GM12892 (cell line): ENCODE data around the gene C5orf46.
"Not testable (repeated sequence)": the region's sequence is repeated elsewhere in the genome, so short reads cannot be mapped to it uniquely, and the experiment has no call there.

Experiments used
- DNase-seq: peaks from one replicate; pipeline ENCODE4 v3.0.0; 2011; ENCODE audit not compliant: insufficient read length
- FAIRE-seq: peaks from 2 replicates; lab custom pipeline; 2011; peaks lifted over from hg19 to GRCh38; lab: Jason Lieb, UNC
- POLR2A ChIP-seq: IDR thresholded peaks from 2 replicates; pipeline ENCODE4 v1.6.1; 2011; ENCODE audit warnings: low read depth, low read length, control low read depth
- POLR2AphosphoS5 ChIP-seq: IDR thresholded peaks from 2 replicates; pipeline ENCODE4 v1.6.1; 2011; ENCODE audit warnings: low read depth, low read length, control low read depth
- TAF1 ChIP-seq: IDR thresholded peaks from 2 replicates; pipeline ENCODE4 v1.6.1; 2011; ENCODE audit warnings: low read depth, mild to moderate bottlenecking, control low read depth, low read length, borderline replicate concordance

The C5orf46 gene

DNA sequence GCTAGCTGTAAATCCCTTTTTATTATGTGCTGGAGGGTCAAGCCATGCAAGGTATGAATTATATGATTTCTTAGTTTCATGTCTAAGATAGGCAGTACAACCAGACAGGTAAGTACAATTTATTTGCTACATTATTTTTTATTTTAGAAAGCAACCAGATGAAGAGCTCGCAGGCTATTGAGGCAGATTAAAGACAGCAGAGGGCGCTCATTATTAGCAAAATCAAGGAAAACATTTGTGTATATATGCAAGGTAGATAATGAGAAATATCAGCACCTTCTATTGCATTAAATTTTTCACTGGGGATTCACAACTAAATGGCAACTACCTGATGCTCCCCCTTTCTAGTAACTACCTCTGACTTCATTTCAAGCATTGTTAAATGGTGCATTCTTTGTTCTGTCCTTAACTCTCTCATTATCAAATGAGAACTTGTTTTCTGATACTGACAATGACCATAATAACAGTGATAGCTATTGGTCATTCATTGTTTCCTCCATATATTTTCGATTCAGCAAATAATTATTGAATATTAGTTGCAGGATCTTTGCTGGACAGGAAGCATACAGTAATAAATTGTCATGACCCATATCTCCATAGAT lies 19.2 kb downstream of the C5orf46 start:
- TF ChIP-seq POLR2A (no peak), POLR2AphosphoS5 (no peak), TAF1 (no peak)
- no peak for DNase-seq
- no peak for FAIRE-seq

DNA sequence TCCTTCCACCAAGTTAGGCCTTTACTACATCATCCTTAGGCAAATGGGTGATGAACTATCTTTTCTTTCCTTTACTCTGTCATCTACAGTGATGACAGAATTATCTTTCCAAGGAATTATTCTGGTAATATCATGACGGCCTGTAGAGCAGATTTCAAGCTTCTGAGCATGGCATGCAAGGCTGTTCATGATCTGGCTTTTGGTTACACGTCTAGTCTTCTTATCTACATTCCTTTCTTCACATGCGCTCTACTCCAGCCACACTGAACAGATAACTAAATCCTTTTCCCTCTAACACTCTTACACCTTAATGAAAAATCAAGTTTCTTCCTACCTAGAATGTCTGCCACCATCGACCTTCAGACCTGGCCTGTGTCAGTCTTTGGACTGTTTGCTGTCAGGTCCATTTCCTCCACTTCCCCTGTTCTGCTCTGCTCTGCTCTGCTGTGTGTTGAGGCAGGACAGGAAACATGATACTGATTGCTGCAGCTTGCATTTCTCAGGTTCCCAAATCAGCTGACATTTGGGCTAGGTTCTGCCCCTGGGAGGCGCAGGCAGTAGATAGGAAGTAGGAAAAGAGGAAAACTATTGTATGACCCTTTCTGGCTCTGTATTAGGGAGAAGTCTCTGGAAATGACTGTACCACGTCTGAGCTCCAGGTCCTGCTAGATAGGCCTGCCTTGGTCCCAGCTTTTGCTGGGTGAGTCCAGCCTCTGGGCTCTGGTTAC lies 23.6 kb downstream of the C5orf46 start:
- FAIRE-seq: no peak
- no peak for DNase-seq

DNA sequence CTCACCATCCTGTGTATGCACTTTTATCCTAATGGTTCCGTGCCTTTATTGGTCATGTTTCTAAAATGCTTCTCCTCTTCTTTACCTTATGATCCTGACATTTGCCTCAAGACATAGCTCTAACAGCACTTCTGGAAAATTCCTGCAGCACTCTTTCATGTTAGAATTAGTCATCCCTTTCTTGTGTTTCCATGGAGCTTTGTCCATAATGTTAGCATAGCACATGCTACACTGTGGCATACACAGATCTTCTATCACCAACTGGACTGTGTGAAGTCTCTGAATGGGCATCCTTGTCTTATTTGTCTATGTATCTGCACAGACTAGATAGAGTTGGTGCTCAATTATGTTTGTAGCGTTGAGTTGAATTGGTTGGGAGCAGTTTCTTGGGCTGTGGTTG lies 25.9 kb downstream of the C5orf46 start:
- FAIRE-seq: no peak

More for the DNA sequence above, 23.6 kb downstream of the C5orf46 start:
- TF ChIP-seq TAF1 (no peak), POLR2A (no peak), POLR2AphosphoS5 (no peak)

DNA sequence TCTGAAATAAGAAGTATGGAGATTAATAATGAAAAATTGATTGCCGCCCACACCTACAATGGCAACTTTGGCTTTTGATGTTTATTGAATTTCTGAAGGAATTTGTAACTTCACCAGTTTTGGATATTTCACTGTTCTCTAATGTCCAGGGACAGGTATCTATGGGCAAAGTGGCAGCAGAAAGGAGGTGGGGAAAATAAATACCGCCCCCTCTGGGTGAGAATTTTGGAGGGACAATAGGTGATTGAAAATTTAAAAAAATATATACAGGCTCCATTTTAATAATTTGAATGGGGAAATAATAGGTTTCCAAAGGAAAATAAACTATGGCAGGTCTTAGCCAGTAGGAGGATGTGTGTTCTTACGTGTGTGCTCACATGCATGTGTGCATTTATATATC lies 26.6 kb downstream of the C5orf46 start:
- DNase-seq: no peak
- FAIRE-seq: no peak
- TF ChIP-seq TAF1: no peak
- TF ChIP-seq POLR2A: no peak
- TF ChIP-seq POLR2AphosphoS5: no peak

More for the DNA sequence above, 25.9 kb downstream of the C5orf46 start:
- DNase-seq: no peak
- no peak for TF ChIP-seq POLR2AphosphoS5
- TF ChIP-seq TAF1: no peak
- no peak for TF ChIP-seq POLR2A

DNA sequence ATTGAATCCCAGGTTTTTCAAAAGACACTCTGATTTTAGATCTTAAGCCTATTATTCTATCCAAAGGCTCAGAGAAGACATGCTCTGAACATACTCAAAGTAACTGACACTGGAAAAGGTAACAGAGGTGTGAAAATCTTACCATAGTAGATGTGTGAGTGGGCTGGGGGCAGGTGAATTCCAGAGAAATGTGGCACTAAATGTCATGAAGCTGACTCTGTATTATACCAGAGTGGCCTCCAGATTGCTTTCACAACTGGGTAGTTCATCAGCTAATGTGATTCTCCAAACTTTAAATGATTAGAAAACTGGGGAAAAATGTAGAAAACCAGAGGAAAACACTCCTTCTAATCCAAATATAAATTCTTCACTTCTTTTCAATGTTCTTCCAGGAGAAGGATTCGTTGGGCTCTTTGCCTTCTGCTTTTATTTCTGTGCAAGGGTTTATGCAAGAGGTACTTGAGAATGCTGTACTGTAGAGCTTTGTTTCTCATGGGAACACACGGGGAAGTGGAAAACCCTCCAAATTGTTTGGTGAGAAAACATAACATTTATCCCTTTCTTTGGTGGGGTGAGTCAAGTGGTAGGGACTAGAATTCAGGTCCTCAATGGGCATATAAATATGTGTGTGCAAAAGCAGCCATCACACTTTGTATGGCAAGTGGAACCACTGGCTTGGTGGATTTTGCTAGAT lies 28.1 kb downstream of the C5orf46 start, which contains the start of gene SCGB3A2:
Gene SCGB3A2, plus strand, starts transcription at position 646 of the 694 bp plus-strand sequence. CDS start 93 bp downstream, outside the sequence.
- TF ChIP-seq POLR2A: no peak
- no peak for TF ChIP-seq TAF1
- no peak for TF ChIP-seq POLR2AphosphoS5
- DNase-seq (no peak), FAIRE-seq (no peak)

DNA sequence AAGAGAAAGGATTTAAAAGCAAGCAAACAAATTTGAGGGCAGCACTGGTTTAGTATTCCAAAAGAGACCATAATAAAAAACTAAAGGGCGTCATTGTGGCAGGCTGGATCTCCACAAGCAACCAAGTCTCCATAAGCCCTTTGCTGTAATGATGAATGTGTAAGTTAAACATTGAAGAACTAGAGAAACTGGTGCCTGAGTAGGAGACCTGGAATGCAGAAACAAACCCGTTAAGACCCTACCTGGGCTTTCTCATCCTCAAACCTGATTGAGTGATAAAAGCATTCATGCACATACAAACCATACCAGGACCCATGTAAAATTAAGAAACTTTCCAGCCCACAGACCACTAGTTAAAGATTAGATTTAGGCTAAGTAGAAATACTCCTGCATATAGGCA lies 29.7 kb downstream of the C5orf46 start:
- no peak for FAIRE-seq

DNA sequence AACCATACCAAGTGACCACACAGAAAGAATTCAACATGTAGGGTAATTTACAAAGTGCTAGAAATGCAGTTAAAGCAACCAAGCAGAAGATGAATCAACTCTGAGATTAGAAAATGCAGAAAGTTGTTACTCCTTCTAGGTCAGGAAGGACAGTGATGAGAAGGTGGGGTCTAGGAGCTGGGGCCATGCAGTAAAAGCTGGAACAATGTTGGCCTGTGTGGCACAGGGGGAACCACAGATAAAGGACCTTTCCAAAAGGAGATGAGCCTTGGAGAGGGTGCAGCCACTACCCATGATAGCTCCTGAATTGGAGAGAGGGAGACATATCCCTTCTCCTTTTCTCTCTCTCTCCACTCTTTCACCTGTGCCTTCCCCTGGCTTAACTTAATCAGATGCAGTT lies 30.2 kb downstream of the C5orf46 start:
- FAIRE-seq (no peak), DNase-seq (no peak)
- TF ChIP-seq POLR2A (no peak), TAF1 (no peak), POLR2AphosphoS5 (no peak)

More for the DNA sequence above, 29.7 kb downstream of the C5orf46 start:
- DNase-seq: no peak
- TF ChIP-seq POLR2AphosphoS5: no peak
- no peak for TF ChIP-seq TAF1
- no peak for TF ChIP-seq POLR2A

DNA sequence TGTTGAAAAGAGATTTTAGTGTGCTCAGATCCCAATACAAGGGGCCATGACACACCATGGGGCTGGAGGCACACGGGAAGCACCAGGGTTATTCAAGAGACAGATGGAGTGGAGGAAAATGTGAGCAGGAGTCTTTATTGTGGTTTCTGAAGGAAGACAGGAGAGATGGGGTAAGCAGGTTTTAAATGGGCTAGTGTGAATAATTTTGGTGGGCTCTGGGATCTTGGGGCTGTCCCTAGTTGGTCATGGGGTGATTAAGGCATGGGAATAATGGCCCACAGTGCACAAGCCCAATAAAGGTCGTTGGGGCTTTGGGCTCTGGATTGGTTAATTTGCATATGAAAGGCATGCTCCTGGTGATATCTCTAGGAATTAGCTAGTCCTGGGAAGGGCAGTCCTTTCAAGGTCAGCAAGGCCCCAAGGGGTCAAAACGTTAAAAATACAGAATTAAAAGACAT lies 31.4 kb downstream of the C5orf46 start:
- TF ChIP-seq POLR2AphosphoS5 (no peak), TAF1 (no peak), POLR2A (no peak)
- FAIRE-seq: no peak
- DNase-seq: no peak

DNA sequence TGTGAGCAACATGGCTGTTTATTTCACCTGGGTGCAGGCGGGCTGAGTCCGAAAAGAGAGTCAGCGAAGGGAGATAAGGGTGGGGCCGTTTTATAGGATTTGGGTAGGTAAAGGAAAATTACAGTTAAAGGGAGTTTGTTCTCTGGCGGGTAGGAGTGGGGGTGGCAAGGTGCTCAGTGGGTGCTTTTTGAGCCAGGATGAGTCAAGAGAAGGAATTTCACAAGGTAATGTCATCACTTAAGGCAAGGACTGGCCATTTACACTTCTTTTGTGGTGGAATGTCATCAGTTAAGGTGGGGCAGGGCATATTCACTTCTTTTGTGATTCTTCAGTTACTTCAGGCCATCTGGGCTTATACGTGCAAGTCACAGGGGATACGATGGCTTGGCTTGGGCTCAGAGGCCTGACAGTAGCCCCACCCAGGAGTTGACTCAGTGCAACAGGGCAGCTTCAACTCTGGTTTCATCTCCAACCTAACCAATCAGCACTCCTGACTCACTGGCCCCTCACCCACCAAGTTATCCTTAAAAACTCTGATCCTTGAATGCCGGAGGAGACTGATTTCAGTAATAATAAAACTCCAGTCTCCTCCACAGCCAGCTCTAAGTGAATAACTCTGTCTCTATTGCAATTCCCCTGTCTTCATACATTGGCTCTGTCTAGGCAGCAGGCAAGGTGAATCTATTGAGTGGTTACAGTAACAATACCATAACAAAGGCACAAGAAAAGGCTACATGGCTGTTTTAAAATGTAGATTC lies 32.0 kb downstream of the C5orf46 start:
- FAIRE-seq, DNase-seq: not testable (repeated sequence)

DNA sequence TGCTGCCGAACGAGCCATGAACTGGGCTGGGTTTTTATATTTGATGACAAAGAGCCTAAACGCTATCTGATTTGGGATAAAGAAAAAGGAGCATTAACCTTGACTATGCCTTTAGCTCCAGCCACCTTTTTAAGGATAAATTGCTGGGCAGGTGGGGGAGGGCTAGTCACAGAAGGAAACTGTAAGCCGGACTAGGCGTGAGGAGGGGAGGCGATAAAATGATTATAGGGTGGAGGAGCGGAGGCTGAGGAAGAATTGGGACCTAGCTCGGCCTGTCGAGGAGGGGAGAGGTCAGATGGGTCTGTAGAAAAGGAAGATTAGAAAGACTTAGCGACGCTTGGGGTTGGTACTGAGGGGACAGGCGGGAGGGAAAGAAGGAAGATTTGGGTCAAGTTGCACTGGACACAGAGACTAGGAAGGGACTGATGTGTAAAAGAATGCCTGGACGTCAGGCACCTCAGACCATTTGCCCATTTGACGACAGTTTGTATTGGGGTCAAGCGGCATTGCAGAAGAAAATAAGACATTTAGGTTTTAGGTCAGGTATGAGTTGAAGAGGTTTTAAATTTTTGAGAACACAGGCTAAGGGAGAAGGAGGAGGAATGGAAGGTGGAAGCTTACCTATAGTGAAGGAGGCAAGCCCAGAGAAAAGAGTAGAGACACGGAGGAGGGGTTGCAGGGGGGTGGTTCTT lies 33.4 kb downstream of the C5orf46 start:
- not testable (repeated sequence) for FAIRE-seq, DNase-seq

DNA sequence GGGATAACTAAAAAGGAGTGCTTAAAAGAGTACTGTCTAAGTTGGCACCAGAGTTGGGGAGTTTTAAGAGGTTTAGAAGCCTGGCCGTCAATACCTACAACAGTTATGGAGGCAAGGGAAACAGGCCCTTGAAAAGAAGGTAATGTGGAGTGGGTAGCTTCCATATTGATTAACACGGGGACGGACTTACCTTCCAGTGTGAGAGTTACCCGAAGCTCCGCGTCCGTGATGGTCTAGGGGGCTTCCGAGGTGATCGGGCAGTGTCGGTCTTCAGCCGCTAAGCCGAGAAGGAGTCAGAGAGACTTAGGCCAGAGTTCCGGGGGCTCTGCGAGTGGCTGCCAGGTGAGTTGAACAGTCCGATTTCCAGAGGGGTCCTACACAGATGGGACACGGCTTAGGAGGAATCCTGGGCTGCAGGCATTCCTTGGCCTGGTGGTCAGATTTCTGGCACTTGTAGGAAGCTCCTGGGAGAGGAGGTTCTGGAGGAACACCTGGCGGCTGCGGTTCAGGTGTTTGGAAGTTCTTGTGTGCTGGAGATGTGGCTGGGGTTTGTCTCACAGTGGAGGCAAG lies 34.3 kb downstream of the C5orf46 start:
- not testable (repeated sequence) for FAIRE-seq, DNase-seq

DNA sequence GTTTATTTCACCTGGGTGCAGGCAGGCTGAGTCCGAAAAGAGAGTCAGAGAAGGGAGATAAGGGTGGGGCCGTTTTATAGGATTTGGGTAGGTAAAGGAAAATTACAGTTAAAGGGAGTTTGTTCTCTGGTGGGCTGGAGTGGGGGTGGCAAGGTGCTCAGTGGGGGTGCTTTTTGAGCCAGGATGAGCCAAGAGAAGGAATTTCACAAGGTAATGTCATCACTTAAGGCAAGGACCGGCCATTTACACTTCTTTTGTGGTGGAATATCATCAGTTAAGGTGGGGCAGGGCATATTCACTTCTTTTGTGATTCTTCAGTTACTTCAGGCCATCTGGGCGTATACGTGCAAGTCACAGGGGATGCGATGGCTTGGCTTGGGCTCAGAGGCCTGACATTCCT lies 36.4 kb downstream of the C5orf46 start:
- FAIRE-seq, DNase-seq: not testable (repeated sequence)
